Measurements from ENCODE around the gene MYO7B.

The MYO7B gene

DNA sequence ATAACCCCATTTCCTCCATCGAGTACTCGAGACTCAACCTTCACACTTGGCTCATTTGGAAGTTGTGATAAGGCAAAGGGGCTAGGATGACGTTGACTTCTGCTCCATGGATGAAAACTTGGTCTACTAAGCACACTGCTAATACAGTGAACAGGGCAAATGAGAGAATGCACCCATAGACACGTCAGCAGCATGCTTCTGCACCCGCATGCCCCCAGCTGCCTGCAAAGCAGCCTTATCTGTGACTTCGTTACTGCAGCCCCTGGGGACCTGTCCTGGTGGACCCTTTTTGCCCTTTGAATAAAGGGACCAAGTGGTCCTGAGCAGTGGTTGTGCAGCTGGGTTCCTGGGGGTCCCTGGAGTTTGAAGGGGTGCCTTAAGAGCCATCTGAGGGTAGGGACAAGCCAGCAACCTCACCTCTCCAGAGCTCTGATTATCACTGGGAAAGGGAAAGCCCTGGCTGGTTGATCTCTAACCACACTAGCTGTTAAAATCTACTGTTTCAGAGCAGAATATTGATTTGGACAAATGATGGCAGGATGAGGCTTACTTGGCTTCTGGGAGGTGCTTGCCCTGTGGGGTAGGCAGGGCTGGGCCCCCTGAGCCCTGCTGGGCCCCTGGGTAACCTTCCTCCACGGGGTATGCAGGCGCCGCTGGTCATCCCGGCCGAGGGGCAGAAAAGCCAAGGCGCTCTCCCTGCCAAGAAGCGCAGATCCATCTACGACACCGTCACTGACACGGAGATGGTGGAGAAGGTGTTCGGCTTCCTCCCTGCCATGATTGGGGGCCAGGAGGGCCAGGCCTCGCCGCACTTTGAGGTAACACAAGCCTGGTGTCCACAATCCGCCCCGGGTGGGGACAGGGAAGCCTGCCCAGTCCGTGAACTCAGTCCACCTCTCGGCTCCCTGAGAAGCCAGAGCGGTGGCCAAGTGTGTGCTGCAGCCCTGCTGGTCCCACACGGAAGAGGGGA lies 72.9 kb downstream of the MYO7B start:
- no peak for DNase-seq (ENCODE audit: low read depth in 2 of 2)

DNA sequence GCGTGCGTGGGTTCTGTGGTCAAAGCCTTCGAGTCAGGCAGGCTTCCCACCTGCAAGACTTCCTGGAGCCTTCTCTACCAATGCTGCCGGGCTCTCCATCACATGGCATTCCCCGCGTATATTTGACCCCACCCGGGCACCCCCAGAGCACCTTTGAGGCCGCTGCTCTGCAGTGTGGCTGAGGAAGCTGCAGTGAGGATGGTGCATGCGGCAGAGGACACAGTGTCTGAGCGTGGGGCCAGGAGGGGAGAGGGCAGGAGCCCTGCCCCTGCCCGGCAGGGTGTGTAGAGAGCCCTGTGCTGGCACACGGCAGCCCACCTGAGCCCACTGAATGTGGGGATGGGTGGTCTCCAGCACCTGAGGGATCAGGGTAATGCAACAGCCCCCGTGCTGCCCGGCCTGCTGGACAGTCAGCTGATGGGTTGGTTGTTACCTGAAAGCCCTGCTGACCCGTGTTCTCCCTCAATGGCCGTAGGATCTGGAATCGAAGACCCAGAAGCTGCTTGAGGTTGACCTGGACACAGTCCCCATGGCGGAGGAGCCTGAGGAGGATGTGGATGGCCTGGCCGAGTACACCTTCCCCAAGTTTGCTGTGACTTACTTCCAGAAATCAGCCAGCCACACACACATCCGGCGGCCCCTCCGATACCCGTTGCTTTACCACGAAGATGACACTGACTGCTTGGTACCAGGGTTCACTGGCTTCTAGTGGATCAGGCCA lies 73.7 kb downstream of the MYO7B start:
- DNase-seq (ENCODE audit: low read depth in 2 of 2), result no peak

DNA sequence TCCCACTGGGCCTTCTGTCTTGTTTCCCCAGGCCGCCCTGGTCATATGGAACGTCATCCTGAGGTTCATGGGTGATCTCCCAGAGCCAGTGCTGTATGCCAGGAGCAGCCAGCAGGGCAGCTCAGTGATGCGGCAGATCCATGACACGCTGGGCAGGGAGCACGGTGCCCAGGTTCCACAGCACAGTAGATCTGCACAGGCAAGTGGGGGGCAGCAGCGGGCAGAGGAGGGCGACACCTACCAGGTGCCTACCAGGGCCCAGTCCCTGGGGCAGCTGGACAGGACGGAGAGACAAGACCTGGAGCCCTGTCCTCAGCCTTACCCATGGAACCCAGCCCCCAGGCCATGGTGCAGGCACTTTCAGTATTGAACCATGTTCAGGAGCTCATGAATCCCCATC lies 74.3 kb downstream of the MYO7B start:
- no peak for DNase-seq (ENCODE audit: low read depth in 2 of 2)

DNA sequence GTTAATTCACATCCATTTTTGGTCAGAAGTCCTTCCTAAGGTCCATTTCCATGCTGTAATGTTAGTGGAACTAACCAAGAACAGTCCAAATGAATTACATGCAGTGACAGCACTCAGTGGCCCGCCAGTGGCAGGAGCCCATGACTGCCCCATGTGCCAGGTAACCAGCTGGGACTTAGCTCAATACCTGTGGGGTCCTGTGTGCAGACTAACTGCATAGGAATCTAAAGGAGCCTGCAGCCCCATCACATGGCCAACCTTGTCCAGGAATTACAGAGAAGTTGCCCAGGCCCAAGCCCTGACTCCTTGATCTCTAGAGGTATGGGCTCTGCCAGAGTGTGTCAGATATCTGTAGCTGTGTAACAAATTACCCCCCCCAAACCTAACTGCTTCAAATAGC lies 75.1 kb downstream of the MYO7B start:
- no peak for DNase-seq (ENCODE audit: low read depth in 2 of 2)

DNA sequence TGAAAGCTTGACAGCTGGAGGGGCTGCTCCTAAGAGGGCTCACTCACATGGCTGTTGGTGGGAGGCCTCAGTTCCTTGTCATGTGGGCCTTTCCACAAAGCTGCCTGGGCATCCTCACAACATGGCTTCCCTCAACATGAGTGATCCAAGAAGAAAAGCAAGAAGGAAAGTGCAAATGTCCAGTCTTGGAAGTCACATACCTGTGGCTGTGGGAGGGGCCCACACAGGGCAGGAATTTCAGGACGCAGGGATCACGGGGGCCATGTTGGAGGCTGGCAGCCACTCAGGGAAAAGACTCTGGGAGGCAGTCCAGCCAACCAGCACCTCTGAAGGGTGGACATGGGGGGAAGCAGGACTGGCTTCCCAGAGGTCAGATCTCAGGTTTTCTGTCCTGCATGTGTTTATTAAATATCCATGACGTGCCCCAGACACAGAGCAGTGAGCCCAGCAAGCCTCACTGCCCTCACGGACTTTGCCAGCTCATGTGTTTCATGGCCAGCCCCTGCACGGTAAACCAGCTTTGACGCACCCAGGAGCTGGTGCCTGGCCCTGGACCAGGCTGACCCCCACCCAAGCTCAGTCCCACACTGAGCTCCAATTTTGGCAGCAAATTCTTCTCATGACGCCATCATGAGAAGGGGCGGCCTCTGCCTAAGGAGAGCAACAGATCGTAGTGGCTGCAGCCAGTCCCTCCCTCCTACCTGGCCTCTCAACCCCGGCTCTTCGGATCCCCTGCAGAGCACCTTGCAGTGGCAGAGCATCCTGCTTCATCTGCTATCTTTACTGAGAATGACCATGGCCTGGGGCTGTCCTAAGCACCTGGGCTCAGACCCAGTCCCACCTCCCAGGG lies 75.8 kb downstream of the MYO7B start:
- DNase-seq (ENCODE audit: low read depth in 2 of 2), result no peak

DNA sequence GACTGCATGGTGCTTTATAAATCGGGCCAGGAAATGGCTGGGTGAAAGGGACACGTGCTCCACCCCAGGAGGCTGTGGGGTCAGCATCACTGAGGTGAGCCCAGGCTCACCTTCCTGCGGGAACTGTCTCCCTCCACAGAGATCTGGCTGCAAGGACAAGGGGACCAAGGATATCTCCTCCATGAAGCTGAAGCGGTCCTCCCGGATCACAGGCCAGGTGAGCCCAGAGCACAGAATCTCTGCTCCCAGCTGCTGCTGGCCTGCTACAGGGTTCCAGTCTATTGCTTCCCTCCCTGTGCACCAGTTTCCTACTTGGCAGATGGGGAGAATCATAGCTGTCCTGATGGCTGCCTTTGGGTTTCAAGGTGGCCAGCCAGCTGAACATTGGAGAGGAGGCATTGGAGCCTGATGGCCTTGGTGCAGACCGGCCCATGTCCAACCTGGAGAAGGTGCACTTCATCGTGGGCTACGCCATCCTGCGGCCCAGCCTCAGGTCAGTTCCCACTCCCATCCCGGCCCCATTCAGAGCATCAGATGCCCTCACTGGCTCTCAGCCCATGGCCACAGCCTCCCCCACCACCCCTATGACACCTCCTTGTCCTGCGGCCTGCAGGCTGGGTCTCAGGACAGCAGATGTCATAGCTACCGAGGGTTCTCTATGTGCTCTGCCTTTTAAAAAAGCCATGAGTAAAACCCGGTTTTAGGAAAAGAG lies 76.8 kb downstream of the MYO7B start:
- no peak for DNase-seq (ENCODE audit: low read depth in 2 of 2)

DNA sequence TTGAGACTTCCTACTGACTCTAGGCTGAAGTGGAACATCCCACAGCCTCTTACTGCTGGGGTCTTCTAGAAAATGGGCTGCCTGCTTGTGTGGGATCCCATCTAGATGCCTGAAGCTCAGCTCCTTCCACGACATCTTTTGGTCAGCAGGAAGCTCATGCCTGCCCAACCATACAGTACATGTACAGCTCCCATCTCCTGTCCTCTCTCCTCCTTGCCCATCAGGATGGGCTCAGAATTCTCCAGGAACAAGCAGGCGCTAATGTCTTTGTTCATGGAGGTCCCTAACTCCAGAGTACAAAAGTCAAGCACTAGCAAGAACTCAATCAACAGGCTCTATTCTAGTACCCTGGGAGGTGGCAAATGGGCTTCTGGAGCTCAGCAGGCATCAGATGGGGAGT lies 78.8 kb downstream of the MYO7B start:
- no peak for DNase-seq (ENCODE audit: low read depth in 2 of 2)

DNA sequence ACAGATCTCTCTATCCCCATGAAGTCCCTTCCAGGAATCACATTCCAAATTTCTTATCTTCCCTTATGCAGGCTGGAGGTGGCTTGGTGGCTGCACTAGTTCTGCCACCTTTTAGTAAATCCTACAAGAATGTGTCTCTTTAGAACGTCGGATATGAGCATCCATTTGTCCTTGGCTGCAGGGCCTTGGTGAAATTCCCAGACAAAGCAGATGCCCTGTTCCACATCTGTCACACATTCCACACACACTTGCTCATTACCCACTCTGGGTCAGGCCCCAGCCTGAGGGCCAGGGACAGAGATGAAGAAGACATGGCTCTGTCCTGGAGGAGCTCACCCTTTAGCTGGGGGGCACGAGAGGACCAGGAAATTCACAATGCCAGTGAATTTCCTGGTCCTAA lies 79.2 kb downstream of the MYO7B start:
- DNase-seq (ENCODE audit: low read depth in 2 of 2), result no peak

DNA sequence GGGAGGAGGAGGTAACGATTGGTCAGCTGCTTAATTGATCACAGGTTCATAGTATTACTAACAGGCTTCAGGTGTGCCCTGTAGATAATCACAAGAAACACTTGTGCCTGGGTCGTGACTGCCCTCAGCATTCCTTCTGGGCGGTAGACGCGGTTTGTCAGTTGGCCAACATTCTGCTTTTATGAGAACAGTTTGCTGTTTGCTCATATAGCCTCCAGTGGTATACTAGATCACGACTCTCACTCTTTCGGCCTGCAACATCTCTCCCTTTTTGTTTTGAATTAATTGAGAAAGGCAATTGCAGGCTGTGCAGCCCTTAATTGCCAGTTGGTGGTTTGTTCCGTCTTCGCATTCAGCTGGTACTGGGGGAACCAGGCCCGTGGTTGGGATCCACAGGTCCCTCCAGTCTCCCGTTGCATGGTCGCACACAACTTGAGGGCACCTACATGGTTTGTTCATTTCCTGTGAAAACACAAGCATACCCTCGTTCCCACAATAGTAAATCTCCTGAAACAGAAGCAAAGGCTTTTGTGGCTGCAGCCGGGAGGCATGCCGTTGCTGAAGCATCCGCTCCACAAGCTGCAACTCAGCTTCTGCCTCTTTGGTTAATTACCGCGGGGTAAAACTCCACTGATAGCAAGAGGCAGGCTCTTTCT lies 80.2 kb downstream of the MYO7B start:
- no peak for DNase-seq (ENCODE audit: low read depth in 2 of 2)

DNA sequence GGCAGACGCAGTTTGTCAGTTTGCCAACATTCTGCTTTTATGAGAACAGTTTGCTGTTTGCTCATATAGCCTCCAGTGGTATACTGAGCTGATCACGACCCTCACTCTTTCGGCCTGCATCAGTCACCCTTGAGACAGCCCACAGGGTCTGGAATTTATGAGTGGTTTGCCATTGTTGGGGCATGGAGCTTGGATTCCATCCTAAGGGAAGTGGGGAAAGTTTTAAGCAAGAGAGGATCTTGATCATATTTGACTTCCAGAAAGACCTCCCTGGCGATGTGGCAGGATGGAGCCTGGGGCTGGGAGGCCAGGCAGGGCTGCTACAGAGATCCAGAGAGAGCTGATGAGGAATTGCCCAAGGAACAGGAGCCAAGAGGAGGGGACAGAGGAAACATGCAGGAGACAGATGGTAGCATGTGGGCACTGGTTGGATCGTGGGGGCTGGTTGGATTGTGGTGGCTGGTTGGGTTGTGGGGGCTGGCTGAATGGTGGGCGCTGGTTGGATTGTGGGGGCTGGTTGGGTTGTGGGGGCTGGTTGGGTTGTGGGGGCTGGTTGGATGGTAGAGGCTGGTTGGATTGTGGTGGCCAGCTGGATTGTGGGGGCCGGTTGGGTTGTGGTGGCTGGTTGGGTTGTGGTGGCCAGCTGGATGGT lies 83.2 kb downstream of the MYO7B start:
- DNase-seq (ENCODE audit: low read depth in 2 of 2), result no peak

DNA sequence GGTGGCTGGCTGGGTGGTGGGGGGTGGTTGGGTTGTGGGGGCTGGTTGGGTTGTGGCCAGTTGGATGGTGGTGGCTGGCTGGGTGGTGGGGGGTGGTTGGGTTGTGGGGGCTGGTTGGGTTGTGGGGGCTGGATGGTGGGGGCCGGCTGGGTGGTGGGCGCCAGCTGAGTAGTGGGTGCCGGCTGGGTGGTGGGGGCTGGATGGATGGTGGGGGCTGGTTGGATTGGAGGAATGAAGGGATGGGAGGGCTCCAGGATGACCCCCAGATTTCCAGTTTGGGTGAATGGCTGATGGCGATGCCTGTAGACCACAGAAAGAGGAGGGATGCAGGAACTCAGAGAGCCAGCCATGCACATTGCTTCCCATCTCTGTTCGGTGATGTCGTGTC lies 83.7 kb downstream of the MYO7B start:
- no peak for DNase-seq (ENCODE audit: low read depth in 2 of 2)

DNA sequence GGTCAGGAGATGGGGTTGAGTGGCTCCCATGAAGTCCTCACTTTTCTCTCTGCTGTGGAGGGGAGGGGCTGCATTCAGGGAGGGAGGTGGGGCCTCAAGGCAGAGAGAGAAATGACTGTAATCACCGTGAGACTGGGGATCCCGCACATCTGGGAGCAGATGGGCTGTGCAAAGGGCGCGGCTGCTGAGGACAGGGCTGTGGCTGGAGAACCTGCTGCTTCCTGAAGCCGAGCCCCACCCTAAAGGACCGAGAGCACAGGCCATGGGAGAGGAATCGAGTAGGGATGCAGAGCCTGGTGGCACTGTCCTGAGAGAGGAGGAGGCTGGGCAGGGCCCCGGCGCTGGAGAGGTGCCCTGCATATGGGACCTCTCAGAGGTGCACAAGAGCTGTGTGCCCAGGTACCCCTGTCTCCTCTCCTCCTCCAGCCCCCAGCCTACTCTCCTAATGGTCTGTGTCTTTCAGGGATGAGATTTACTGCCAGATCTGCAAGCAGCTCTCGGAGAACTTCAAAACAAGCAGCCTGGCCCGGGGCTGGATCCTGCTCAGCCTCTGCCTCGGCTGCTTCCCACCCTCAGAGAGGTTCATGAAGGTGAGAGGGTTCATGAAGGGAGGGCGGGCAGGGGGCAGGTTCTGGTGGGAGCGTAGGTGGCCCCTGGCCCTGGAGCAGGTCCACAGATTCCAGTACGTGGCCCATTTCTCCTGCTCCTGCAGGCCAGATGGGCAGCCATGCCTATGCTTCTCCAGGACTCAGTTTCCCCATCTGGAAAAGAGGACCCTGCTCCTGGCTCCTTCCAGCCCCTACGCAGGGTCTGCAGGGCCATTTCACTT lies 84.6 kb downstream of the MYO7B start:
- DNase-seq (ENCODE audit: low read depth in 2 of 2), result no peak

DNA sequence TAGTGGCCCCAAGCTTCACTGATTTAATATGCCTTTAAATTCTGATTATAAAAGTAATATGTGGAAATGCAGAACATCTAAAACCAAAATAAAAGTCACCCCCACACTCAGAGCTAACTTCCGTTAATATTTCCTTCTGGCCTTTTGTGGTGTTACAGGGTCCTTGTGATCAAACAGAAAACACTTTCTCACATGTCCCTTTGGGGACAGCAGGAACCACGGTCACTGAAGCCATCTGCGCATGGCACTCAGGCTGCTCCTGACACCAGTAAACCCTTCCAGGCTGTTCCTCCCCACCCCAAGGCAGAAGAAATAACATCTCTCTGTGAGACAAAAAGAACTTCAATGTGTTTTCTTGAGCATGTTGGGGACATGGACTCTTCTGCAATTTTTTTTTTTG lies 85.4 kb downstream of the MYO7B start:
- no peak for DNase-seq (ENCODE audit: low read depth in 2 of 2)

DNA sequence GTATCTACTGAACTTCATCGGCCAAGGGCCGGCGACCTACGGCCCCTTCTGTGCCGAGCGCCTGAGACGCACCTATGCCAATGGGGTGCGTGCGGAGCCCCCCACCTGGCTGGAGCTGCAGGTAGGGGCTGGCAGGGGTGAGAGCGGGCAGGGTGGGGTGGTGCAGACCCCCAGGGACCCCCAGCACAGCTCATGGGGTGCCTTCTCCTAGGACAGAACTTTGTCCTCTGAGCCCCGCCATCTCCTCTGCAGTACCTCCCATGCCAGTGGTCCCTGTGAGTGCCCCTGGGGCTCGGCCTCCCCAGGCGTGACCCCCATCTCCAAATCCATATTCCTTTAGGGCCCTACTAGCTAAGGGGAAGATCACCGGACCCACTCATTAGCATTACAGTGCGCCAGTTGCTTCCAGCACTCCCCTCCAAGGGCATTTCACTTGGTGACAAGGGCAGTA lies 86.5 kb downstream of the MYO7B start:
- no peak for DNase-seq (ENCODE audit: low read depth in 2 of 2)

DNA sequence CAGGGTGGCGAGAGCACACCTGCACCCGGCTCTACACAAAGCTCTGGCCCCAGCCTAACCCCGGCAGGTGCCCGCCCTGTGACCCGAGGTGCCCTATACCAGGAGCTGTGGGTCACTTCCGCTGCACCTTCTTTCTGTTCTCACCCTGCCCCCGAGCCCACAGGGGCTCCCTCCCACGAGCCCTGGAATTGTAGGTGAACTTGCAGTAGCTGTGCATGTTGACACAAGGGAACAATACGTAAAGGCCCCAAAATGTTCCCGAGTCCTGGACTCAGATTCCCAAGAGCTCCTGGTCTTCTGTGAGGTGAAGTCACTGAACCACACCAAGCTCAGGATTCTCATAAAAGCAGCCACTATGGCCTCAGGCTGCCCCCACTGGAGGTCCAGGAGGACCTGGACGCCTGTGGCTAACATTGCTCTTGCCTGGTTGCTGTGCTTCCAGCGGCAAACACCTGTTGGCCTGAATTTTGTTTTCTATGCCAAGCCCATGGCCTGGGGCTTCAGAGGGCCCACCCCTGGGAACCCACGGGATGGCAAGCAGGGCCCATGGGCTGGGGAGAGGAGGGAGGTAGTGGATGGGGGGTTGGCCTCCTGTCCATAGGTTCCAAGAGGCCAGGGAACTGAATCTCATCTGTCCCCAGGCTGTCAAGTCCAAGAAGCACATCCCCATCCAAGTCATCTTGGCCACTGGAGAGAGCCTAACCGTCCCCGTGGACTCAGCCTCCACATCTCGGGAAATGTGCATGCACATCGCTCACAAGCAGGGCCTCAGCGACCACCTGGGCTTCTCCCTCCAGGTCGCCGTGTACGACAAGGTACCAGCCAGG lies 87.3 kb downstream of the MYO7B start:
- no peak for DNase-seq (ENCODE audit: low read depth in 2 of 2)

DNA sequence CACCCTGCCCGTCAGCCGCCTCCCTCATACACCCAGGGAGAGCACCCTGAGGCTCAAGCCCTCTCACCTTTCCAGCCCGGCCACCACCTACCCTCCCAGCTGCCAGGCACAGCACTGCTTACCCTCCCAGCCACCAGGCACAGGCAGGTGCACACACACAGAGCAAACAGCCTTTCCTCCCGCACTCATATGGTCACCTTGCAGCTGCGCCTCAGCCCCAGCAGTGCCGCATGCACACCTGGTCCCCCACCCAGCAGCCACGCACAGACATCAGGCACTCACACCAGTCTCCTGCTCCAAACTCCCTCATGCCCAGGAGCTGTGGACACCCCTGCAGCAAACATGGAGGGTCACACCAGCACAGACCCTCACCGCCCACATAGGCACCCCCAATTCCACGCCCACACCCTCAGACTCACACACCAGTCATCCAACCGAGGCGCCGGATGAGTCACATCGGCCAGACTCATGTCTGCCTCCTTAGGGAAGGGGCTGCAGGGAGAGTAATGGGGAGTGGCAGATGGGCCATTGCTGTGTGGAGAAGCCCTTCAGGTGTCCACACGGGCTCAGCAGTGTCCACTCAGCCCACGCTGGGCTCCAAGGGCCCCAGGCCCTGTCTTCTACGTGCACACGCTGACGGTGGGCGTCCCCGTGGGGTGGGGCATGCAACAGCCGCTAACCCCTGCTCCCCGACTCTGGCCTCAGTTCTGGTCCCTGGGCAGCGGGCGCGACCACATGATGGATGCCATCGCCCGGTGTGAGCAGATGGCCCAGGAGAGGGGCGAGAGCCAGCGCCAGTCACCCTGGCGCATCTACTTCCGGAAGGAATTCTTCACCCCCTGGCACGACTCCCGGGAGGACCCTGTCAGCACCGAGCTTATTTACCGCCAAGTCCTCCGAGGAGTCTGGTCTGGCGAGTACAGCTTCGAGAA lies 88.2 kb downstream of the MYO7B start:
- DNase-seq (ENCODE audit: low read depth in 2 of 2), result no peak

DNA sequence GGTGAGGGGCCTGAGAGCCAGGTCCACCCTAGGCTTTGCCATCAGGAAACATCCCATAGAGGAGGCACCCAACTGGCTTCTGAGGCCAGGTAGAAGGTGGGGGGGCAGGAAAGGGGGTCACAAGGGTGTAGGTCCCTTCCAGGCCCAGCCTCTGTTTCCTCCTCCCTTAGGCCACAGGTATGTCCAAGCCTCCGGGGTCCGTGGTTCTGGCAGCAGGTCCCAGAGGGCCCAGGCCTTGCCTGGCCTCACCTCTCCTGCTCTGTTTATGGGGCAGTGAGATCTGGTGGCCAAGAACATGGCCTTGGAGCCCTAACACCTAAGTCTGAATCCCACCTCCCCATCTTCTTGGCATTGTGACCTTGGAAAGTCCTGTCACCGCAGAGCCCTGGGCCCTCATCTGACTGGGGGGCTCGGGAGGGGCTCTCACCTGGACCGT lies 88.9 kb downstream of the MYO7B start:
- DNase-seq (ENCODE audit: low read depth in 2 of 2), result no peak

Data from stimulated activated CD4-positive, alpha-beta T cell treated with anti-CD3 and anti-CD28 coated beads, Interleukin-4, amount 100 ng/mL, for 48 hours (primary cell).